Stimulated activated CD4-positive, alpha-beta T cell treated with anti-CD3 and anti-CD28 coated beads, Interleukin-15, amount 100 ng/mL, for 1 hour (primary cell): ENCODE measurements around the gene OPTC.

ENCODE experiments used
- DNase-seq, 2 donors: peaks; one replicate each; pipeline ENCODE4 v3.0.0-alpha.2; 2020; ENCODE audit warnings: low read depth in 1 of 2, low spot score in 1 of 2

Gene OPTC

GRCh38 chr1:203490607-203491006 lies 3.3 kb upstream of the OPTC start:
- no peak for DNase-seq

GRCh38 chr1:203491664-203492063 lies 2.3 kb upstream of the OPTC start:
- DNase-seq = no peak

GRCh38 chr1:203492082-203492747 lies 1.7 kb upstream of the OPTC start:
- DNase-seq = no peak

- DNase-seq = no peak
Observed at GRCh38 chr1:203492748-203493130, 1.2 kb upstream of the OPTC start.

- no peak for DNase-seq
Observed at GRCh38 chr1:203495845-203496244, 1.9 kb downstream of the OPTC start.

- no peak for DNase-seq
Observed at GRCh38 chr1:203497269-203497777, 3.4 kb downstream of the OPTC start.

GRCh38 chr1:203499643-203500278 lies 5.8 kb downstream of the OPTC start:
- no peak for DNase-seq

- DNase-seq = no peak
Observed at GRCh38 chr1:203500279-203500678, 6.3 kb downstream of the OPTC start.

- DNase-seq = no peak
Observed at GRCh38 chr1:203503836-203504235, 9.9 kb downstream of the OPTC start.

- DNase-seq = peak; percentile 47 to 59
Observed at GRCh38 chr1:203504400-203505250, 10.7 kb downstream of the OPTC start.

- DNase-seq = no peak
Observed at GRCh38 chr1:203505526-203506204, 11.7 kb downstream of the OPTC start.

GRCh38 chr1:203506858-203507626 lies 13.1 kb downstream of the OPTC start:
- no peak for DNase-seq

- no peak for DNase-seq
Observed at GRCh38 chr1:203507759-203508158, 13.8 kb downstream of the OPTC start.

GRCh38 chr1:203508463-203509073 lies 14.6 kb downstream of the OPTC start:
- no peak for DNase-seq

GRCh38 chr1:203509135-203509534 lies 15.2 kb downstream of the OPTC start:
- no peak for DNase-seq

- DNase-seq = no peak
Observed at GRCh38 chr1:203511513-203511912, 17.6 kb downstream of the OPTC start.

- no peak for DNase-seq
Observed at GRCh38 chr1:203511930-203512329, 18.0 kb downstream of the OPTC start.

GRCh38 chr1:203512517-203512847 lies 18.5 kb downstream of the OPTC start:
- DNase-seq = no peak

GRCh38 chr1:203512848-203513584 lies 19.1 kb downstream of the OPTC start:
- DNase-seq = peak in 1 of 2 donors; percentile 6
